Ishikawa (cell line): ENCODE measurements around the gene CR1.

Source experiments
- CEBPB ChIP-seq: IDR thresholded peaks from 2 replicates; pipeline ENCODE4 v1.6.1; 2012
- CREB1 ChIP-seq: IDR thresholded peaks from 2 replicates; pipeline ENCODE4 v1.6.1; 2012; ENCODE audit warnings: low read depth
- EGR1 ChIP-seq: IDR thresholded peaks from 2 replicates; pipeline ENCODE4 v1.6.1; 2012
- EP300 ChIP-seq: IDR thresholded peaks from 2 replicates; pipeline ENCODE4 v1.6.1; 2012; ENCODE audit warnings: borderline replicate concordance
- FOXM1 ChIP-seq: IDR thresholded peaks from 2 replicates; pipeline ENCODE4 v1.6.1; 2012; ENCODE audit warnings: low read depth, borderline replicate concordance
- NFIC ChIP-seq: IDR thresholded peaks from 2 replicates; pipeline ENCODE4 v1.6.1; 2012
- RAD21 ChIP-seq: IDR thresholded peaks from 2 replicates; pipeline ENCODE4 v1.6.1; 2012; ENCODE audit warnings: low read depth
- REST ChIP-seq: IDR thresholded peaks from 2 replicates; pipeline ENCODE4 v1.6.1; 2012; ENCODE audit warnings: low read depth, mild to moderate bottlenecking
- TAF1 ChIP-seq: IDR thresholded peaks from 2 replicates; pipeline ENCODE4 v1.6.1; 2012; ENCODE audit warnings: low read depth, mild to moderate bottlenecking
- TCF12 ChIP-seq: IDR thresholded peaks from 2 replicates; pipeline ENCODE4 v1.6.1; 2012; ENCODE audit warnings: low read depth
- TEAD4 ChIP-seq: IDR thresholded peaks from 2 replicates; pipeline ENCODE4 v1.6.1; 2012
- YY1 ChIP-seq: IDR thresholded peaks from 2 replicates; pipeline ENCODE4 v1.6.1; 2012; ENCODE audit warnings: low read depth
- ZBTB7A ChIP-seq: IDR thresholded peaks from 2 replicates; pipeline ENCODE4 v1.6.1; 2012; ENCODE audit warnings: low read depth
- TF ChIP-seq, protein P1 (sequence below): IDR thresholded peaks from 2 replicates; pipeline ENCODE4 v1.6.1; 2012
- TF ChIP-seq, protein P2 (sequence below): IDR thresholded peaks from 2 replicates; pipeline ENCODE4 v1.6.1; 2012

The CR1 gene

GRCh38 chr1:207455183-207455754, 40.7 kb upstream of the CR1 start:
- TF ChIP-seq TCF12: no peak
- TF ChIP-seq TAF1: no peak
- no peak for TF ChIP-seq CREB1
- no peak for TF ChIP-seq TEAD4
- TF ChIP-seq EP300: no peak
- no peak for TF ChIP-seq FOXM1
- TF ChIP-seq, protein P1, sequence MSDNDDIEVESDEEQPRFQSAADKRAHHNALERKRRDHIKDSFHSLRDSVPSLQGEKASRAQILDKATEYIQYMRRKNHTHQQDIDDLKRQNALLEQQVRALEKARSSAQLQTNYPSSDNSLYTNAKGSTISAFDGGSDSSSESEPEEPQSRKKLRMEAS: no peak
- TF ChIP-seq YY1: no peak
- no peak for TF ChIP-seq RAD21
- TF ChIP-seq, protein P2, sequence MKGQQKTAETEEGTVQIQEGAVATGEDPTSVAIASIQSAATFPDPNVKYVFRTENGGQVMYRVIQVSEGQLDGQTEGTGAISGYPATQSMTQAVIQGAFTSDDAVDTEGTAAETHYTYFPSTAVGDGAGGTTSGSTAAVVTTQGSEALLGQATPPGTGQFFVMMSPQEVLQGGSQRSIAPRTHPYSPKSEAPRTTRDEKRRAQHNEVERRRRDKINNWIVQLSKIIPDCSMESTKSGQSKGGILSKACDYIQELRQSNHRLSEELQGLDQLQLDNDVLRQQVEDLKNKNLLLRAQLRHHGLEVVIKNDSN: no peak
- no peak for TF ChIP-seq NFIC
- no peak for TF ChIP-seq CEBPB
- no peak for TF ChIP-seq ZBTB7A
- TF ChIP-seq REST: no peak
- TF ChIP-seq EGR1: no peak

GRCh38 chr1:207458414-207458813, 37.5 kb upstream of the CR1 start:
- no peak for TF ChIP-seq YY1
- TF ChIP-seq CEBPB: no peak
- TF ChIP-seq EP300: no peak
- no peak for TF ChIP-seq NFIC

- TF ChIP-seq, protein P1: no peak
- no peak for TF ChIP-seq TCF12
- TF ChIP-seq EP300: no peak
- no peak for TF ChIP-seq REST
- no peak for TF ChIP-seq YY1
- no peak for TF ChIP-seq CEBPB
- no peak for TF ChIP-seq CREB1
- TF ChIP-seq, protein P2: no peak
- no peak for TF ChIP-seq RAD21
- no peak for TF ChIP-seq NFIC
- no peak for TF ChIP-seq TAF1
- no peak for TF ChIP-seq ZBTB7A
- TF ChIP-seq TEAD4: no peak
- TF ChIP-seq EGR1: no peak
- no peak for TF ChIP-seq FOXM1
Measured at GRCh38 chr1:207459008-207459407, 36.9 kb upstream of the CR1 start.

GRCh38 chr1:207461649-207462048, 34.3 kb upstream of the CR1 start:
- TF ChIP-seq TAF1 (no peak), EGR1 (no peak), TCF12 (no peak), CREB1 (no peak), CEBPB (no peak), YY1 (no peak), FOXM1 (no peak), ZBTB7A (no peak), NFIC (no peak), RAD21 (no peak), TEAD4 (no peak), EP300 (no peak), REST (no peak)
- TF ChIP-seq, protein P2: no peak
- TF ChIP-seq, protein P1: no peak
